Neural cell (in vitro differentiated cells): ENCODE data around the gene HEATR1. TPM values are rescaled to one million over a fixed set of nuclear protein-coding genes. Genes with fewer than 3 reads are reported as not detected.

Experiments
- H2AFZ ChIP-seq: fragments of 200-600, 300-800 bp; sonication (generic), shearing (Covaris generic); 2 replicates; pipeline ENCODE4 v1.6.0; 2014; ENCODE audit warnings: low read depth, mild to moderate bottlenecking, antibody characterized with exemption, low read length, moderate library complexity
- H3F3A ChIP-seq: fragments of 200-600 bp; shearing (Covaris generic); 2 replicates; pipeline ENCODE4 v1.6.1; 2016; ENCODE audit warnings: mild to moderate bottlenecking, moderate library complexity, mixed read lengths, antibody characterized with exemption, low read length; ENCODE audit not compliant: insufficient read depth, poor library complexity, severe bottlenecking
- H3K27ac ChIP-seq: fragments of 200-600, 300-800 bp; sonication (generic), shearing (Covaris generic); 2 replicates; pipeline ENCODE4 v1.5.1; 2014; ENCODE audit warnings: mild to moderate bottlenecking, low read length, moderate library complexity
- H3K27me3 ChIP-seq: fragments of 300-800, 200-600 bp; sonication (generic), shearing (Covaris generic); 2 replicates; pipeline ENCODE4 v1.6.0; 2014; ENCODE audit warnings: mild to moderate bottlenecking, low read depth, low read length, moderate library complexity; ENCODE audit not compliant: insufficient read depth
- H3K36me3 ChIP-seq: fragments of 300-800, 200-600 bp; sonication (generic), shearing (Covaris generic); 2 replicates; pipeline ENCODE4 v1.5.1; 2014; ENCODE audit warnings: mild to moderate bottlenecking, antibody characterized with exemption, low read length, moderate library complexity; ENCODE audit not compliant: insufficient read depth
- H3K4me2 ChIP-seq: fragments of 300-800, 200-600 bp; sonication (generic), shearing (Covaris generic); 2 replicates; pipeline ENCODE4 v1.6.0; 2014; ENCODE audit warnings: mild to moderate bottlenecking, low read length
- H3K4me3 ChIP-seq: fragments of 300-800, 200-600 bp; sonication (generic), shearing (Covaris generic); 2 replicates; pipeline ENCODE4 v1.5.1; 2014; ENCODE audit warnings: mild to moderate bottlenecking, low read length, moderate library complexity
- H3K79me2 ChIP-seq: fragments of 200-600 bp; shearing (Covaris generic); replicated peaks from 2 replicates; pipeline ENCODE4 v1.6.0; 2014; ENCODE audit warnings: mild to moderate bottlenecking, low read length, moderate library complexity; ENCODE audit not compliant: insufficient read depth
- H3K9ac ChIP-seq: fragments of 300-800, 200-600 bp; sonication (generic), shearing (Covaris generic); 2 replicates; pipeline ENCODE4 v1.6.1; 2016; ENCODE audit warnings: mild to moderate bottlenecking, low read length, mixed read lengths
- H3K9me2 ChIP-seq: fragments of 200-600 bp; shearing (Covaris generic); 2 replicates; pipeline ENCODE4 v1.6.1; 2016; ENCODE audit warnings: mild to moderate bottlenecking, low read length, mixed read lengths; ENCODE audit not compliant: insufficient read depth
- H3K9me3 ChIP-seq: fragments of 200-600, 300-800 bp; sonication (generic), shearing (Covaris generic); 2 replicates; pipeline ENCODE4 v1.6.1; 2016; ENCODE audit warnings: mild to moderate bottlenecking, mixed run types, low read length, moderate library complexity, mixed read lengths
- H4K20me1 ChIP-seq: fragments of 200-600 bp; shearing (Covaris generic); 2 replicates; pipeline ENCODE4 v1.6.1; 2016; ENCODE audit warnings: mild to moderate bottlenecking, mixed run types; ENCODE audit not compliant: insufficient read depth
- EP300 ChIP-seq: fragments of 450-650 bp; conservative IDR thresholded peaks from 2 replicates; pipeline ENCODE4 v1.6.1; 2014; ENCODE audit warnings: antibody characterized with exemption, mild to moderate bottlenecking, moderate library complexity; ENCODE audit not compliant: poor library complexity, severe bottlenecking
- EZH2 ChIP-seq: fragments of 200-600, 300-800 bp; shearing (Covaris generic), sonication (generic); IDR thresholded peaks from 2 replicates; pipeline ENCODE4 v1.6.1; 2014; ENCODE audit warnings: antibody characterized with exemption, low read length, borderline replicate concordance, mild to moderate bottlenecking; ENCODE audit not compliant: insufficient read depth, poor library complexity, severe bottlenecking
- MXI1 ChIP-seq: fragments of 450-650 bp; conservative IDR thresholded peaks from 2 replicates; pipeline ENCODE4 v1.6.1; 2014; ENCODE audit warnings: antibody characterized with exemption, mild to moderate bottlenecking; ENCODE audit not compliant: poor library complexity, severe bottlenecking
- POLR2AphosphoS5 ChIP-seq: IDR thresholded peaks from 2 replicates; pipeline ENCODE4 v1.6.1; 2012
- RAD21 ChIP-seq: fragments of 450-650 bp; conservative IDR thresholded peaks from 2 replicates; pipeline ENCODE4 v1.6.1; 2014; ENCODE audit warnings: antibody characterized with exemption, mild to moderate bottlenecking, moderate library complexity
- SMC3 ChIP-seq: fragments of 450-650 bp; conservative IDR thresholded peaks from 2 replicates; pipeline ENCODE4 v1.6.1; 2014; ENCODE audit warnings: antibody characterized with exemption, mild to moderate bottlenecking, moderate library complexity; ENCODE audit not compliant: poor library complexity
- TAF1 ChIP-seq: IDR thresholded peaks from 2 replicates; pipeline ENCODE4 v1.6.1; 2012; ENCODE audit warnings: low read depth
- polyA plus RNA-seq: library from polyadenylated mRNA; depleted of rRNA; stranded (reverse); fragments of >200 nt; gene quantifications from 2 replicates; pipeline ENCODE4 v1.2.3, GENCODE V29; 2014
- TF ChIP-seq, protein P1 (sequence below): IDR thresholded peaks from 2 replicates; pipeline ENCODE4 v1.6.1; 2012; ENCODE audit warnings: borderline replicate concordance
- TF ChIP-seq, protein P2 (sequence below): fragments of 450-650 bp; IDR thresholded peaks from 2 replicates; pipeline ENCODE4 v1.5.1; 2014; ENCODE audit warnings: antibody characterized with exemption, mild to moderate bottlenecking, moderate library complexity; ENCODE audit not compliant: poor library complexity, severe bottlenecking

Gene HEATR1
- polyA plus RNA-seq, 1 donor from 2014 or later, result 5.9 TPM

DNA sequence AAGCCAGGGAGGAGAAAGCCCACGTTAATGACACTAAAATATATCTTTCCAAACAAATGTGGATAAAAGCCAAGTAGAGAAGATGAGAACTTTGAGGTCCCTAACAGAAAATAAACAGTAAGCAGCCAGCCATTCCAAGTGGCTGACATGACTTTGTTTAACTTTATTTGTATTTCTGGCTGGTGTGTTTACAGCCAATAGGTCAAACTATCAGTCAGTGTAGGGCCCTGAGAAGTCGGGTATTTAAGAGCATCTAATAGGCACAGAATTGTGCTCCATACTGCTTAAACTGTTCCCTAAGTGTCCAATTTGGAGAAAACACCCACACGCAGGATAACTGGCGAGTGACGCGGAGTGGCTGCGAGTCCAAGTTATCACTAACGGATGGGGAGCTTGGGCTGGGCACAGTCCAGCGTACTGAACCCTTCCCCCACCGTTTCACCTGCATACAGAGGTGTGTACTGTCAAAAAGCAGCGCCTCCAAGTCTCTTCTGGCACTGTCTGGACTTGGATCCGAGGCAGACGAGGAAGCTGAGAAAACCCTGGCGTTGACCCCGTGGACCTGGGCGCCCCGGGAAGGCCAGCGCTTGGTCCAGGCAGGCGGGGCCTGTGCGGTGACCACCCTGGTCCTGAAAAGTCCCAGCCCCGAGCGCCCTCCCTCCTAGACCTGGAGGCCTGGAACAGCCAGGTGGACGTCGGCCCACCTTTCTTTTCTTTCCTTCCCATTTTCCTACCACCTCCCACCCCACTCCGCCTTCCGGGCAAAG is 81.2 kb downstream of the HEATR1 start:
- no peak overlapping the region for H2AFZ ChIP-seq
- peaks cover 16% of the 10 kb centered on the region for H3K27me3 ChIP-seq
- H3K36me3 ChIP-seq, result no peaks in the 10 kb centered on the region
- TF ChIP-seq, protein P1, sequence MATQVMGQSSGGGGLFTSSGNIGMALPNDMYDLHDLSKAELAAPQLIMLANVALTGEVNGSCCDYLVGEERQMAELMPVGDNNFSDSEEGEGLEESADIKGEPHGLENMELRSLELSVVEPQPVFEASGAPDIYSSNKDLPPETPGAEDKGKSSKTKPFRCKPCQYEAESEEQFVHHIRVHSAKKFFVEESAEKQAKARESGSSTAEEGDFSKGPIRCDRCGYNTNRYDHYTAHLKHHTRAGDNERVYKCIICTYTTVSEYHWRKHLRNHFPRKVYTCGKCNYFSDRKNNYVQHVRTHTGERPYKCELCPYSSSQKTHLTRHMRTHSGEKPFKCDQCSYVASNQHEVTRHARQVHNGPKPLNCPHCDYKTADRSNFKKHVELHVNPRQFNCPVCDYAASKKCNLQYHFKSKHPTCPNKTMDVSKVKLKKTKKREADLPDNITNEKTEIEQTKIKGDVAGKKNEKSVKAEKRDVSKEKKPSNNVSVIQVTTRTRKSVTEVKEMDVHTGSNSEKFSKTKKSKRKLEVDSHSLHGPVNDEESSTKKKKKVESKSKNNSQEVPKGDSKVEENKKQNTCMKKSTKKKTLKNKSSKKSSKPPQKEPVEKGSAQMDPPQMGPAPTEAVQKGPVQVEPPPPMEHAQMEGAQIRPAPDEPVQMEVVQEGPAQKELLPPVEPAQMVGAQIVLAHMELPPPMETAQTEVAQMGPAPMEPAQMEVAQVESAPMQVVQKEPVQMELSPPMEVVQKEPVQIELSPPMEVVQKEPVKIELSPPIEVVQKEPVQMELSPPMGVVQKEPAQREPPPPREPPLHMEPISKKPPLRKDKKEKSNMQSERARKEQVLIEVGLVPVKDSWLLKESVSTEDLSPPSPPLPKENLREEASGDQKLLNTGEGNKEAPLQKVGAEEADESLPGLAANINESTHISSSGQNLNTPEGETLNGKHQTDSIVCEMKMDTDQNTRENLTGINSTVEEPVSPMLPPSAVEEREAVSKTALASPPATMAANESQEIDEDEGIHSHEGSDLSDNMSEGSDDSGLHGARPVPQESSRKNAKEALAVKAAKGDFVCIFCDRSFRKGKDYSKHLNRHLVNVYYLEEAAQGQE, result no peak
- TF ChIP-seq, protein P2, sequence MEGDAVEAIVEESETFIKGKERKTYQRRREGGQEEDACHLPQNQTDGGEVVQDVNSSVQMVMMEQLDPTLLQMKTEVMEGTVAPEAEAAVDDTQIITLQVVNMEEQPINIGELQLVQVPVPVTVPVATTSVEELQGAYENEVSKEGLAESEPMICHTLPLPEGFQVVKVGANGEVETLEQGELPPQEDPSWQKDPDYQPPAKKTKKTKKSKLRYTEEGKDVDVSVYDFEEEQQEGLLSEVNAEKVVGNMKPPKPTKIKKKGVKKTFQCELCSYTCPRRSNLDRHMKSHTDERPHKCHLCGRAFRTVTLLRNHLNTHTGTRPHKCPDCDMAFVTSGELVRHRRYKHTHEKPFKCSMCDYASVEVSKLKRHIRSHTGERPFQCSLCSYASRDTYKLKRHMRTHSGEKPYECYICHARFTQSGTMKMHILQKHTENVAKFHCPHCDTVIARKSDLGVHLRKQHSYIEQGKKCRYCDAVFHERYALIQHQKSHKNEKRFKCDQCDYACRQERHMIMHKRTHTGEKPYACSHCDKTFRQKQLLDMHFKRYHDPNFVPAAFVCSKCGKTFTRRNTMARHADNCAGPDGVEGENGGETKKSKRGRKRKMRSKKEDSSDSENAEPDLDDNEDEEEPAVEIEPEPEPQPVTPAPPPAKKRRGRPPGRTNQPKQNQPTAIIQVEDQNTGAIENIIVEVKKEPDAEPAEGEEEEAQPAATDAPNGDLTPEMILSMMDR, result no peak
- TF ChIP-seq POLR2AphosphoS5 (no peak), EZH2 (no peak), MXI1 (no peak), TAF1 (no peak), SMC3 (no peak), EP300 (no peak), RAD21 (no peak)
- no peak overlapping the region for H3K4me2 ChIP-seq
- H3K9me2 ChIP-seq, result no peaks in the 10 kb centered on the region
- no peaks in the 10 kb centered on the region for H3K9me3 ChIP-seq
- no peaks in the 10 kb centered on the region for H4K20me1 ChIP-seq
- no peak overlapping the region for H3K9ac ChIP-seq
- peak overlapping the region; percentile 64 for H3K4me3 ChIP-seq
- no peaks in the 10 kb centered on the region for H3F3A ChIP-seq
- no peak overlapping the region for H3K27ac ChIP-seq
- H3K79me2 ChIP-seq, result no peaks in the 10 kb centered on the region

DNA sequence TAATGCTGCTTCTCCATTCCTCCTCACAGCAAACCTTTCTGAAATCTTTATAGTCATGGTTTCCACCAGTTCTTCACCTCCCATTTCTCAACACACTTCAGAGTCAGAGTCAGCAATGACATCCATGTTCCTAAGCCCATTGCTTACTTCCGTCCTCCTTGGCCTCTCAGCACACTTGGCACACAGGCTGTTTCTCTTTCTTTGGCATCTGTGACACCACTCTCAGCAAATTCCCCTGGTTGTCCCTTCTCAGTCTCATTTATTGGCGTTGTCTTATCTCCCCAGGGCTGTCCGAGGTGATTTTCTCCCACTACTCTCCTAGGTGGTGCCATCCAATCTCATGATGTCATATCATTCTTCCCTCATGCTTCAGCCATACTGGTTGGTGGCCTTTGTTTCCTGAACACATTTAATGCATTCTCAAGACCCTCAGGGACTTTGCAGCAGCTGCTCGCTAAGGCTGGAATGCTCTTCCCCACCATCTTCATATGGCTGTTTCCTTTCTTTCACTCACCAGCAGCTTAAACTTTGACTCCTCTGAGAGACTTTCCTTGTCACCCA is 83.8 kb downstream of the HEATR1 start:
- TF ChIP-seq, protein P2, result no peak
- TF ChIP-seq POLR2AphosphoS5 (no peak), TAF1 (no peak)
- Histone ChIP-seq H3K4me2 (no peak overlapping the region), H3K9me3 (no peaks in the 10 kb centered on the region), H3K27ac (no peak overlapping the region), H3K9me2 (no peaks in the 10 kb centered on the region), H3F3A (no peaks in the 10 kb centered on the region), H4K20me1 (no peaks in the 10 kb centered on the region), H3K27me3 (peaks cover 13% of the 10 kb centered on the region), H3K9ac (no peak overlapping the region), H3K79me2 (no peaks in the 10 kb centered on the region), H3K4me3 (no peak overlapping the region), H3K36me3 (no peaks in the 10 kb centered on the region), H2AFZ (no peak overlapping the region)
